Measurements from ENCODE around the gene TAC4. TPM values are rescaled to one million over a fixed set of nuclear protein-coding genes. Genes with fewer than 3 reads are reported as not detected.
A peak's percentile ranks its signal among the peaks of the same experiment; 100 is the strongest.

Gene TAC4
- total RNA-seq, 2 experiments from 2014 or later, result not detected

GRCh38 chr17:49845321-49845720 lies 2.5 kb downstream of the TAC4 start:
- H4K20me1 ChIP-seq (ENCODE audit: insufficient read depth, low read length), result no peaks in the 10 kb centered on the region; the same call in 1 of the 2 replicates
- no TSS peak for BruUV-seq (replicated peaks)
- H3K9me3 ChIP-seq (ENCODE audit: low read length), result no peaks in the 10 kb centered on the region
- no peak overlapping the region for H3K4me2 ChIP-seq (ENCODE audit: low read length)
- no peaks in the 10 kb centered on the region for H3K4me1 ChIP-seq (ENCODE audit: insufficient read depth, low read length, poor library complexity, severe bottlenecking)
- ChIA-PET POLR2A (no interaction called here), CTCF (ENCODE audit: unreplicated experiment) (no interaction called here)
- intact Hi-C loops (cut with micrococcal nuclease; ENCODE audit: unreplicated experiment), result no loop called here
- H3K4me3 ChIP-seq (ENCODE audit: low read depth, low read length, poor library complexity, severe bottlenecking), result no peak overlapping the region
- no peaks in the 10 kb centered on the region for H3K79me2 ChIP-seq (ENCODE audit: insufficient read depth, low read depth, low read length)
- no peaks in the 10 kb centered on the region for H3K9me2 ChIP-seq (ENCODE audit: insufficient read depth, low read length)
- DNase-seq (ENCODE audit: low spot score), result no peak
- TF ChIP-seq CTCF (conservative IDR thresholded peaks at IDR 0.05; ENCODE audit: low read length) (no peak), EZH2phosphoT487 (IDR thresholded peaks at IDR 0.05; ENCODE audit: borderline replicate concordance, low read depth, low read length) (no peak)
- H3K27ac ChIP-seq (ENCODE audit: low read depth, low read length, poor library complexity, severe bottlenecking), result no peak overlapping the region
- no peak overlapping the region for H2AFZ ChIP-seq (ENCODE audit: low read length)
- H3K36me3 ChIP-seq (ENCODE audit: insufficient read depth, low read length), result no peaks in the 10 kb centered on the region

- peak; percentile 27 for DNase-seq (ENCODE audit: low spot score)
- BruUV-seq (replicated peaks), result no TSS peak
- H3K4me1 ChIP-seq (ENCODE audit: insufficient read depth, low read length, poor library complexity, severe bottlenecking), result no peaks in the 10 kb centered on the region
These were observed 4.0 kb downstream of the TAC4 start for GRCh38 chr17:49843774-49844350.

More at GRCh38 chr17:49843774-49844350, 4.0 kb downstream of the TAC4 start:
- Histone ChIP-seq H2AFZ (ENCODE audit: low read length) (no peak overlapping the region), H3K9me2 (ENCODE audit: insufficient read depth, low read length) (no peaks in the 10 kb centered on the region), H3K4me2 (ENCODE audit: low read length) (no peak overlapping the region), H3K9me3 (ENCODE audit: low read length) (no peaks in the 10 kb centered on the region), H3K27ac (ENCODE audit: low read depth, low read length, poor library complexity, severe bottlenecking) (no peak overlapping the region), H3K79me2 (ENCODE audit: insufficient read depth, low read depth, low read length) (no peaks in the 10 kb centered on the region), H4K20me1 (ENCODE audit: insufficient read depth, low read length) (no peaks in the 10 kb centered on the region; the same call in 1 of the 2 replicates), H3K36me3 (ENCODE audit: insufficient read depth, low read length) (no peaks in the 10 kb centered on the region), H3K4me3 (ENCODE audit: low read depth, low read length, poor library complexity, severe bottlenecking) (no peak overlapping the region)
- CTCF ChIA-PET (ENCODE audit: unreplicated experiment), result no interaction called here
- intact Hi-C loops (cut with micrococcal nuclease; ENCODE audit: unreplicated experiment), result no loop called here
- TF ChIP-seq EZH2phosphoT487 (IDR thresholded peaks at IDR 0.05; ENCODE audit: borderline replicate concordance, low read depth, low read length), result no peak
- TF ChIP-seq CTCF (conservative IDR thresholded peaks at IDR 0.05; ENCODE audit: low read length), result peak; percentile 71
- POLR2A ChIA-PET, result no interaction called here
